ENCODE data around the gene NIBAN1. TPM values are rescaled to one million over a fixed set of nuclear protein-coding genes. Genes with fewer than 3 reads are reported as not detected.
"Not testable (repeated sequence)": the region's sequence is repeated elsewhere in the genome, so short reads cannot be mapped to it uniquely, and the experiment has no call there.

The NIBAN1 gene
- total RNA-seq, 2 donors from 2014 or later: 209 to 215 TPM

DNA sequence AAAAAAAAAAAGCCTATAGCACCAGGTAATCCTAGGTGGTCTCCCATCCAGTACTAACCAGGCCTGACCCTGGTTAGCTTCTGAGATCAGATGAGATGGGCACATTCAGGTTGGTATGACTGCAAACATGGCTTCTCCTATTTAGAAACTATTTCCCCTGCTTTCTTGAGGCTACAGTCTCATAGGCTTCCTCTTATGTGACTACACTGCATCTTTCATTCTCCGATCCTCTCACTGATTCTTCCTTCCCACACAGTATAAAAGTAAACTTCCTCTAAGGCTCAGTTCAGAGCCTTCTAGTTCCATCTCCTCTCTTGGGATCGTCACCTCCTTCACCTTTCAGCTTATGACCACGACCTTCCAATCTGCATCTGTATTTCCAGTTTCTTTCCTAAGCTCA lies 40.6 kb upstream of the NIBAN1 start:
- TF ChIP-seq, protein P1, sequence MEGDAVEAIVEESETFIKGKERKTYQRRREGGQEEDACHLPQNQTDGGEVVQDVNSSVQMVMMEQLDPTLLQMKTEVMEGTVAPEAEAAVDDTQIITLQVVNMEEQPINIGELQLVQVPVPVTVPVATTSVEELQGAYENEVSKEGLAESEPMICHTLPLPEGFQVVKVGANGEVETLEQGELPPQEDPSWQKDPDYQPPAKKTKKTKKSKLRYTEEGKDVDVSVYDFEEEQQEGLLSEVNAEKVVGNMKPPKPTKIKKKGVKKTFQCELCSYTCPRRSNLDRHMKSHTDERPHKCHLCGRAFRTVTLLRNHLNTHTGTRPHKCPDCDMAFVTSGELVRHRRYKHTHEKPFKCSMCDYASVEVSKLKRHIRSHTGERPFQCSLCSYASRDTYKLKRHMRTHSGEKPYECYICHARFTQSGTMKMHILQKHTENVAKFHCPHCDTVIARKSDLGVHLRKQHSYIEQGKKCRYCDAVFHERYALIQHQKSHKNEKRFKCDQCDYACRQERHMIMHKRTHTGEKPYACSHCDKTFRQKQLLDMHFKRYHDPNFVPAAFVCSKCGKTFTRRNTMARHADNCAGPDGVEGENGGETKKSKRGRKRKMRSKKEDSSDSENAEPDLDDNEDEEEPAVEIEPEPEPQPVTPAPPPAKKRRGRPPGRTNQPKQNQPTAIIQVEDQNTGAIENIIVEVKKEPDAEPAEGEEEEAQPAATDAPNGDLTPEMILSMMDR (IDR thresholded peaks at IDR 0.05): no peak
- H3K27ac ChIP-seq: no peak overlapping the region
- DNase-seq (ENCODE audit: low spot score) (no peak), ATAC-seq (ENCODE audit: insufficient number of reproducible peaks, low FRiP score, low read depth) (no peak)
- no peaks in the 10 kb centered on the region for H3K4me1 ChIP-seq (ENCODE audit: control insufficient read depth in 1 of 2, low read depth in 2 of 2)
- no peaks in the 10 kb centered on the region for H3K27me3 ChIP-seq (replicated peaks; ENCODE audit: insufficient read depth)
- no peaks in the 10 kb centered on the region for H3K9me3 ChIP-seq
- no peaks in the 10 kb centered on the region for H3K36me3 ChIP-seq
- H3K4me3 ChIP-seq: no peak overlapping the region

DNA sequence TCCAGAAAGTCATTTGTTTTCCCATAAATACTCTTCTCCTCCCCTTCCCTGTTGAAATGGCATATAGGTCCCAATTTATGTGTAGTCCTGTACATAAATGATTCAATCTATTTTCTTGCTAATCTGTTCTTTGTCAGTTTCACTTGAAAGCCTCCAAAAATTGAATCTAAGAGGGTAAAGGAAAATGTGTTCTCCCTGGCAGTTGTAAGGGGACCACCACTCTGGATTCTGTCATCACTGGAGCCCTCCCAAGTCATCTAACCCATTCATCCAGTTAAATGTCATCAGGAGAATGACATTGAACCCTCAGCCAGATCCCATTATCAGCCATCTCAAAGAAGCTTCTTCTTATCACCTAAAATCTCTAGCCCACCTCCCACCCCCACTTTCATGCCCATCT lies 36.1 kb upstream of the NIBAN1 start:
- TF ChIP-seq, protein P1 (IDR thresholded peaks at IDR 0.05): no peak
- no peak overlapping the region for H3K27ac ChIP-seq
- no peaks in the 10 kb centered on the region for H3K4me1 ChIP-seq (ENCODE audit: control insufficient read depth in 1 of 2, low read depth in 2 of 2)
- no peaks in the 10 kb centered on the region for H3K36me3 ChIP-seq
- no peak overlapping the region for H3K4me3 ChIP-seq
- ATAC-seq (ENCODE audit: insufficient number of reproducible peaks, low FRiP score, low read depth) (no peak), DNase-seq (ENCODE audit: low spot score) (no peak)
- no peaks in the 10 kb centered on the region for H3K27me3 ChIP-seq (replicated peaks; ENCODE audit: insufficient read depth)
- H3K9me3 ChIP-seq: no peaks in the 10 kb centered on the region

DNA sequence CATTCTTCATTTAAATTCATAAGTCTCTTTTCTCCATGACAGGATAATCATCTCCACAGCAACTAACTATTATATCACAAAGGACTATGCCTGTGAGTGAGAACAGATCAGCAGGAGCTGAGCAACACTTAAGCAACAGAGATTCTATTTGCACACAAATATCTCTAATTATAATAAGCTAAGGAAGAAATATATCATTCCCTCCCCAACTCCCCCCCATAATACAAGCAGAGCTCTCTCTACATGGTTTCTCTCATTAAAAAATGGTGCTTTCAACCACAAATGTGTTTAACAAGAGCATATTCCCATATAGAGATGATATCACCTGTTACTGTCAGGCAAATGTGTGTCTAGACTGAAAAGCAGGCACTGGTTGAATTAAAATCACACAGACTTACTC lies 34.5 kb upstream of the NIBAN1 start:
- Histone ChIP-seq H3K27me3 (replicated peaks; ENCODE audit: insufficient read depth) (no peaks in the 10 kb centered on the region), H3K36me3 (no peaks in the 10 kb centered on the region), H3K4me1 (ENCODE audit: control insufficient read depth in 1 of 2, low read depth in 2 of 2) (no peaks in the 10 kb centered on the region), H3K9me3 (no peaks in the 10 kb centered on the region), H3K4me3 (no peak overlapping the region), H3K27ac (no peak overlapping the region)
- no peak for DNase-seq (ENCODE audit: low spot score)
- TF ChIP-seq, protein P1 (IDR thresholded peaks at IDR 0.05): no peak
- ATAC-seq (ENCODE audit: insufficient number of reproducible peaks, low FRiP score, low read depth): no peak

DNA sequence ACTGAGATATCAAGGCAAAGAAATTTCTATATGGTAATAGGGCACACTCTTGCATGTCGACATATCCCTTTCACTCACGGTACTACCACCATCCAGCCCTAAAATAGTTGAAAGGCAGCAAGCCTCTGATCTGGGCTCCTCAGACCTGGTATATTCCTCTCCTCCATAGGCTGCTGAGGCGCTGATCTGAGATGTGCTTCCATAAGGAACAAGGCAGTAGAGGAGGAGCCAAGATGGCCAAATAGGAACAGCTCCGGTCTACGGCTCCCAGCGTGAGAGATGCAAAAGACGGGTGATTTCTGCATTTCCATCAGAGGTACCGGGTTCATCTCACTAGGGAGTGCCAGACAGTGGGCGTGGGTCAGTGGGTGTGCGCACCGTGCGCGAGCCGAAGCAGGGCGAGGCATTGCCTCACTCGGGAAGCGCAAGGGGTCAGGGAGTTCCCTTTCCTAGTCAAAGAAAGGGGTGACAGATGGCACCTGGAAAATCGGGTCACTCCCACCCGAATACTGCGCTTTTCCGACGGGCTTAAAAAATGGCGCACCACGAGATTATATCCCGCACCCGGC lies 27.1 kb upstream of the NIBAN1 start:
- H3K36me3 ChIP-seq; H3K27ac ChIP-seq; H3K9me3 ChIP-seq; ATAC-seq (ENCODE audit: insufficient number of reproducible peaks, low FRiP score, low read depth); H3K4me1 ChIP-seq (ENCODE audit: control insufficient read depth in 1 of 2, low read depth in 2 of 2); H3K4me3 ChIP-seq; H3K27me3 ChIP-seq (replicated peaks; ENCODE audit: insufficient read depth); DNase-seq (ENCODE audit: low spot score): not testable (repeated sequence)

DNA sequence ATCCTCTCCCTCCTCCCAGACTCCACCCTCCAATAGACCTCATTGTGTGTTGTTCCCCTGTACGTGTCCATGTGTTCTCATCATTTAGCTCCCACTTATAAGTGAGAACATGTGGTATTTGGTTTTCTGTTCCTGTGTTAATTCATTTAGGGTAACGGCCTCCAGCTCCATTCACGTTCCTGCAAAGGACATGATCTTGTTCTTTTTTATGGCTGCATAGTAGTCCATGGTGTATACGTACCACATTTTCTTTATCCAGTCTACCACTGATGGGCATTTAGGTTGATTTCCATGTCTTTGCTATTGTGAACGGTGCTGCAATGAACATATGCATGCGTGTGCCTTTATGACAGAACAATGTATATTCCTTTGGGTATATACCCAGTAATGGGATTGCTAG lies 25.7 kb upstream of the NIBAN1 start:
- not testable (repeated sequence) for H3K4me1 ChIP-seq (ENCODE audit: control insufficient read depth in 1 of 2, low read depth in 2 of 2); H3K27ac ChIP-seq; H3K36me3 ChIP-seq; DNase-seq (ENCODE audit: low spot score); H3K27me3 ChIP-seq (replicated peaks; ENCODE audit: insufficient read depth); H3K9me3 ChIP-seq; H3K4me3 ChIP-seq; ATAC-seq (ENCODE audit: insufficient number of reproducible peaks, low FRiP score, low read depth)

DNA sequence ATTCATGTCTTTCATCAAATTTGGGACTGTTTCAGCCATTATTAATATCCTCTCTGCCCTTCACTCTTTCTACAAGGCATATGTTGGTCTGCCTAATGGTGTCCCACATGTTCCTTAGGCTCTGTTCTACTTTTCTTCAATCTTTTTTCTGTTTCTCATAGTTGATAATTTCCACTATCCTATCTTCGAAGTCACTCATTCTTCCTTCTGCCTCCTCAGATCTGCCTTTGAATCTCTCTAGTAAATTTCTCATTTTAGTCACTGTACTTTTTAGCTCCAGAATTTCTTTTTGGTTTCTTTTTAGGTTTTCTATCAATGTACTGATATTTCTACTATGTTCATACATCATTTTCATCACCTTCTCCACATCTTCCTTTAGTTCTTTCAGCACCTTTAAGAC lies 20.0 kb upstream of the NIBAN1 start:
- Histone ChIP-seq H3K27ac (no peak overlapping the region), H3K4me1 (ENCODE audit: control insufficient read depth in 1 of 2, low read depth in 2 of 2) (no peaks in the 10 kb centered on the region), H3K36me3 (no peaks in the 10 kb centered on the region), H3K9me3 (peaks cover 3% of the 10 kb centered on the region), H3K4me3 (no peak overlapping the region), H3K27me3 (replicated peaks; ENCODE audit: insufficient read depth) (no peaks in the 10 kb centered on the region)
- DNase-seq (ENCODE audit: low spot score): no peak
- ATAC-seq (ENCODE audit: insufficient number of reproducible peaks, low FRiP score, low read depth): no peak
- TF ChIP-seq, protein P1 (IDR thresholded peaks at IDR 0.05): no peak

Measured in thoracic aorta (tissue), 2 donors.